K562 (cell line): ENCODE results near the gene RBP3.

Experiments used
- CTCF ChIP-seq, 3 experiments: IDR thresholded peaks in 2 of 3; conservative IDR thresholded peaks in 1 of 3; 2 replicates each; pipeline ENCODE4 v1.5.1; 2011 to 2012; ENCODE audit warnings: low read length in 3 of 3, mild to moderate bottlenecking in 3 of 3, control low read depth in 2 of 3, improper control_type of control experiment in 1 of 3, inconsistent platforms in 1 of 3, low read depth in 1 of 3, mixed read lengths in 1 of 3, moderate library complexity in 1 of 3; ENCODE audit not compliant: insufficient read depth in 2 of 3
- GATA2 ChIP-seq: sonication (generic); formaldehyde crosslinking; IDR thresholded peaks from 2 replicates; pipeline ENCODE4 v1.4.0; 2020; ENCODE audit warnings: mild to moderate bottlenecking, missing genetic modification reagents
- NR2F6 ChIP-seq: fragments of 450-650 bp; formaldehyde crosslinking; IDR thresholded peaks from 2 replicates; pipeline ENCODE4 v1.4.0; 2020; ENCODE audit warnings: mild to moderate bottlenecking
- RERE ChIP-seq: sonication (generic); formaldehyde crosslinking; IDR thresholded peaks from 2 replicates; pipeline ENCODE4 v1.8.0; 2023; ENCODE audit warnings: missing genetic modification reagents, mild to moderate bottlenecking, borderline replicate concordance
- SMC3 ChIP-seq: conservative IDR thresholded peaks from 2 replicates; pipeline ENCODE4 v1.6.1; 2011; ENCODE audit warnings: low read depth, low read length, improper control_type of control experiment; ENCODE audit not compliant: insufficient read depth
- SP2 ChIP-seq: IDR thresholded peaks from 2 replicates; pipeline ENCODE4 v1.6.1; 2011; ENCODE audit warnings: mild to moderate bottlenecking, low read depth, low read length, moderate library complexity; ENCODE audit not compliant: poor library complexity, severe bottlenecking; ENCODE audit errors: extremely low read depth
- XRCC3 ChIP-seq: fragments of 450-650 bp; IDR thresholded peaks from 2 replicates; pipeline ENCODE4 v1.6.1; 2017; ENCODE audit warnings: mild to moderate bottlenecking, moderate library complexity

GRCh38 chr10:47300429-47300931, 47.7 kb upstream of the RBP3 start:
- TF ChIP-seq CTCF (IDR thresholded peaks at IDR 0.05 in 2 of 3, conservative IDR thresholded peaks at IDR 0.05 in 1 of 3; ENCODE audit: insufficient read depth in 2 of 3, low read depth in 1 of 3, low read length in 3 of 3) (no peak; a peak in 1 of 6 replicates), GATA2 (CRISPR knock-in tag) (no peak), SMC3 (no peak), SP2 (no peak), NR2F6 (CRISPR knock-in tag) (no peak), XRCC3 (no peak), RERE (no peak)
